Stimulated activated naive B cell treated with anti-CD40 and anti-IgM and Interleukin-4, amounts not matched to agents 10 μg/mL and 1 μg/mL and 100 μg/mL, for 72 hours (primary cell): ENCODE data around the gene YAP1.

Source experiments
- ATAC-seq, 2 donors: fragments of 150-1000 bp; cut with Tn5 transposase; replicated peaks; 2 replicates each; pipeline ENCODE4 v1.10.0; 2021; ENCODE audit warnings: moderate library complexity in 1 of 2
- DNase-seq: peaks from one replicate; pipeline ENCODE4 v3.0.0; 2021
- H3K27ac Mint-ChIP-seq: one replicate; pipeline ENCODE4 v1.8.0; 2022; ENCODE audit warnings: mild to moderate bottlenecking, mixed read lengths
- H3K27me3 Mint-ChIP-seq, 2 donors: one replicate each; pipeline ENCODE4 v1.8.0; 2022; ENCODE audit warnings: mixed read lengths in 2 of 2
- H3K36me3 Mint-ChIP-seq, 2 donors: one replicate each; pipeline ENCODE4 v1.8.0; 2022; ENCODE audit warnings: mixed read lengths in 2 of 2, mild to moderate bottlenecking in 1 of 2
- H3K4me1 Mint-ChIP-seq, 2 donors: one replicate each; pipeline ENCODE4 v1.8.0; 2022; ENCODE audit warnings: mixed read lengths in 2 of 2, mild to moderate bottlenecking in 1 of 2
- H3K4me3 Mint-ChIP-seq, 2 donors: one replicate each; pipeline ENCODE4 v1.8.0; 2022; ENCODE audit warnings: mild to moderate bottlenecking in 2 of 2, mixed read lengths in 2 of 2, moderate library complexity in 1 of 2
- H3K9me3 Mint-ChIP-seq, 2 donors: one replicate each; pipeline ENCODE4 v1.8.0; 2022; ENCODE audit warnings: mixed read lengths in 2 of 2, mild to moderate bottlenecking in 1 of 2

The YAP1 gene

GRCh38 chr11:102109896-102110760, at the start of gene YAP1:
Gene YAP1 (plus strand): TSS chr11:102110447. CDS start chr11:102110849, 402 bp downstream.
- ATAC-seq: peak; percentile 77 to 78
- H3K36me3 Mint-ChIP-seq: peaks cover 3 to 4% of the 10 kb centered on the region in 2 donors
- H3K27me3 Mint-ChIP-seq: peaks cover 34 to 46% of the 10 kb centered on the region in 2 donors
- peak within 1 kb of the TSS; percentile 91 to 92 for H3K4me3 Mint-ChIP-seq
- H3K9me3 Mint-ChIP-seq: no peaks in the 10 kb centered on the region
- peak; percentile 55 for DNase-seq
- peaks cover 5 to 18% of the 10 kb centered on the region in 2 donors for H3K4me1 Mint-ChIP-seq
- H3K27ac Mint-ChIP-seq: peak within 1 kb of the TSS; percentile 74

GRCh38 chr11:102061276-102061675, 49.0 kb upstream of the YAP1 start:
- no peaks in the 10 kb centered on the region for H3K4me1 Mint-ChIP-seq

DNA sequence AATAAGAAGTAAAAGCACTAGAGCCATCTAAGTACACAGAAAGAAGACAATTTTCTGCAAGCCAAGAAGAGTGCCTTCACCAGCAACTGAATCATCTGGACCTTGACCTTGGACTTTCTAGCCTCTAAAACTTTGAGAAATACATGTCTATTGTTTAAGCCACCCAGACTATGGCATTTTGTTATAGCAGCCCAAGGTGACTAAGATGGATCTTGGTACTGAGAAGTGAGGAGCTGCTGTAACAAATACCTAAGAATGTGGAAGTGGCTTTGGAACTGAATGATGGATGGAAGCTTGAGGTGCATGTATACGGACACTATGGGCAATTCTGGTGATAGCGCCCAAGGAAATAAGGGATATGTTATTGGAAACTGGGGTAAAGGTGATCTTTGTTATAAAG, 48.1 kb upstream of the YAP1 start:
- H3K4me1 Mint-ChIP-seq: no peaks in the 10 kb centered on the region
- H3K36me3 Mint-ChIP-seq: no peaks in the 10 kb centered on the region
- ATAC-seq (no peak), DNase-seq (no peak)
- H3K27me3 Mint-ChIP-seq: peaks cover 9 to 15% of the 10 kb centered on the region in 2 donors
- H3K4me3 Mint-ChIP-seq: no peak overlapping the region
- no peaks in the 10 kb centered on the region for H3K9me3 Mint-ChIP-seq
- no peak overlapping the region for H3K27ac Mint-ChIP-seq

More at GRCh38 chr11:102061276-102061675, 49.0 kb upstream of the YAP1 start:
- H3K27me3 Mint-ChIP-seq: peaks cover 9 to 15% of the 10 kb centered on the region in 2 donors
- H3K9me3 Mint-ChIP-seq: no peaks in the 10 kb centered on the region
- no peak overlapping the region for H3K27ac Mint-ChIP-seq
- no peak overlapping the region for H3K4me3 Mint-ChIP-seq
- DNase-seq (no peak), ATAC-seq (no peak)
- no peaks in the 10 kb centered on the region for H3K36me3 Mint-ChIP-seq

DNA sequence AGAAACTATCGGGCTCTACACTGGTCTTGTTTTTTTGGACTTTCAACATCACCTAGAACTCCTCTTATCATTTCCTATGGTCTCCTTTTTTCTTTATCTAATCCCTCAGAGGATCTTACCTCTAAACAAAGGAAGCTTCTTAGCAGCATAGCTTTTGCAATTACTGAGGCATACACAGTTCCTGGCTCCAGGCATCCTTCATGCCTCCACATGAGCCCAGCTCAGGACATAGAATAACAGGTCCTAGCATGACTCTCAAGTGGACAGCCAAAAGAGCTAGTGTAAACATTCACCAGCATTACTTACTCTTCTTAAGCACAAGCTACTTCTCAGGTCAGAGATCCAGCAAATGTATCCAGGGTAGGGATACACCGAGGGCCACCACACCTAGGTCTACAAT, 45.9 kb upstream of the YAP1 start:
- ATAC-seq (no peak), DNase-seq (no peak)
- no peak overlapping the region for H3K4me3 Mint-ChIP-seq
- H3K36me3 Mint-ChIP-seq: no peaks in the 10 kb centered on the region
- no peak overlapping the region for H3K27ac Mint-ChIP-seq
- H3K27me3 Mint-ChIP-seq: peaks cover 9 to 11% of the 10 kb centered on the region in 2 donors
- no peaks in the 10 kb centered on the region for H3K4me1 Mint-ChIP-seq
- no peaks in the 10 kb centered on the region for H3K9me3 Mint-ChIP-seq

GRCh38 chr11:102070766-102071165, 39.5 kb upstream of the YAP1 start:
- H3K9me3 Mint-ChIP-seq: peaks cover 21 to 23% of the 10 kb centered on the region in 2 donors
- H3K36me3 Mint-ChIP-seq: no peaks in the 10 kb centered on the region
- no peak overlapping the region for H3K27ac Mint-ChIP-seq
- no peak overlapping the region for H3K4me3 Mint-ChIP-seq
- H3K27me3 Mint-ChIP-seq: no peaks in the 10 kb centered on the region
- no peaks in the 10 kb centered on the region for H3K4me1 Mint-ChIP-seq
- DNase-seq: no peak
- no peak for ATAC-seq

DNA sequence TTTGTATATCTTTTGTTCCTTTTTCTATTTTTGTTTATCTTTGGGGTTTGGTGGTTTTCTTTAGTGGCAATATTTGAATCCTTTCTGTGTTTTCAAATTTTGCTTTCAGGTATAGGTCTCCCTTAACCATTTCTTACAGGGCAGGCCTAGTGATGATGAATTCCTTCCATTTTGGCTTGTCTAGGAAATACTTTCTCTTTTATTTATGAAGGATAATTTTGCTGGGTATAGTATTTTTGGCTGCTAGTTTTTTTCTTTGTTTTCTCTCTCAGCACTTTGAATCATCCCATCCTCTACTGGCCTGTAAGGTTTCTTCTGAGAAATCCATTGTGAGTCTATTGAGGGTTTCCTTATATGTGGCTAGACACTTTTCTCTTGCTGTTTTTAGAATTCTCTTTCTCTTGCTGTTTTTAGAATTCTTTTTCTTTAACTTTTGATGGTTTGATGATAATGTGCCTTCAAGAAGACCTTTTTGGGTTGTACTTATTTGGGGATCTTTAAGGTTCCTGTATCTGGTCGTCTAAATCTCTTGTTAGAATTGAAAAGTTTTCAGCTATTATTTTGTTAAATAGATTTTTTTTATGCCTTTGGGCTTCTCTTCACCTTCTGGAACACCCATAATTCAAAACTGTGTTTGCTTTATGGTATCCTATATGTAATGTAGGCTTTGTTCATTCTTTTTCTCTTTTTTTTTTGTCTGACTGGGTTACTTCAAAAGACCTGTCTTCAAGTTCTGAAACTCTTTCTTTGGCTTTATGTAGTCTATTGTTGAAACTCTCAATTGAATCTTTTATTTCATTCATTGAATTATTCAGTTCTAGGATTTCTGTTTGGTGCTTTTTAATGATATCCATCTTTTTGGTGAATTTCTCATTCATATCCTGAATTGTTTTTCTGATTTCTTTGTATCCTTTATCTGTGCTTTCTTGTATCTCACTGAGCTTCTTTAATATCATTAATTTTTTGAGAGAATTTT, 38.5 kb upstream of the YAP1 start:
- Mint-ChIP-seq H3K36me3 (no peaks in the 10 kb centered on the region), H3K9me3 (peaks cover 21 to 23% of the 10 kb centered on the region in 2 donors), H3K27me3 (peaks cover 0 to 6% of the 10 kb centered on the region in 2 donors), H3K4me1 (no peaks in the 10 kb centered on the region), H3K27ac (no peak overlapping the region), H3K4me3 (no peak overlapping the region)
- DNase-seq (no peak), ATAC-seq (no peak)

GRCh38 chr11:102073253-102073652, 37.0 kb upstream of the YAP1 start:
- peaks cover 0 to 6% of the 10 kb centered on the region in 2 donors for H3K27me3 Mint-ChIP-seq
- H3K9me3 Mint-ChIP-seq: peaks cover 21 to 23% of the 10 kb centered on the region in 2 donors

DNA sequence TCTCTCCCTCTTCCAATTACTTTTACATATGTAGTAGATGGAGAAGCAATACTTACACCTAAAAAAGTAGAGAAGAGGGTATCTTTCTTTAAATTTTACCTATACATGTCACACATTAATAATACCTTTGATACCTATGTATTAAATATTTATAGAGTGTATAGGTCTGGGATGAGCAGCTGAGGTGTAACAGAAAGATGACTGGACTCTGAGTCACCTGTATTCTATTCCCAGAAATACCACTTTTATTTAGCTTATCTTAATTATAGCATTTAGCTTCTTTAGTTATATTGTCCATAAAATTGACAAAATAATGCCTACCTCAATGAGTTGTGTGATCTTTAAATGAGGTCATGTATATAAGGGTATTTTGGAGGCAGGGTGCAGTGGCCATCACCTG, 30.6 kb upstream of the YAP1 start:
- Mint-ChIP-seq H3K4me1 (no peaks in the 10 kb centered on the region), H3K36me3 (no peaks in the 10 kb centered on the region)
- no peak for DNase-seq

More at GRCh38 chr11:102073253-102073652, 37.0 kb upstream of the YAP1 start:
- Mint-ChIP-seq H3K36me3 (no peaks in the 10 kb centered on the region), H3K4me3 (no peak overlapping the region), H3K4me1 (no peaks in the 10 kb centered on the region), H3K27ac (no peak overlapping the region)
- ATAC-seq (no peak), DNase-seq (no peak)

GRCh38 chr11:102081313-102081712, 28.9 kb upstream of the YAP1 start:
- Mint-ChIP-seq H3K4me3 (no peak overlapping the region), H3K9me3 (peaks cover 0 to 2% of the 10 kb centered on the region in 2 donors), H3K4me1 (no peaks in the 10 kb centered on the region), H3K27me3 (peaks cover under 1 to 8% of the 10 kb centered on the region in 2 donors), H3K36me3 (no peaks in the 10 kb centered on the region), H3K27ac (no peak overlapping the region)
- no peak for DNase-seq
- ATAC-seq: no peak

More for the DNA sequence above, 30.6 kb upstream of the YAP1 start:
- Mint-ChIP-seq H3K9me3 (no peaks in the 10 kb centered on the region), H3K4me3 (no peak overlapping the region), H3K27ac (no peak overlapping the region), H3K27me3 (peaks cover 5 to 6% of the 10 kb centered on the region in 2 donors)
- no peak for ATAC-seq

- H3K4me3 Mint-ChIP-seq: no peak overlapping the region
- no peak for ATAC-seq
- no peaks in the 10 kb centered on the region for H3K36me3 Mint-ChIP-seq
- no peak for DNase-seq
- no peak overlapping the region for H3K27ac Mint-ChIP-seq
- peaks cover 4 to 6% of the 10 kb centered on the region in 2 donors for H3K27me3 Mint-ChIP-seq
- peaks cover 0 to 11% of the 10 kb centered on the region in 2 donors for H3K4me1 Mint-ChIP-seq
- peaks cover 0 to 2% of the 10 kb centered on the region in 2 donors for H3K9me3 Mint-ChIP-seq
Measured at GRCh38 chr11:102085864-102086551, 24.2 kb upstream of the YAP1 start.

DNA sequence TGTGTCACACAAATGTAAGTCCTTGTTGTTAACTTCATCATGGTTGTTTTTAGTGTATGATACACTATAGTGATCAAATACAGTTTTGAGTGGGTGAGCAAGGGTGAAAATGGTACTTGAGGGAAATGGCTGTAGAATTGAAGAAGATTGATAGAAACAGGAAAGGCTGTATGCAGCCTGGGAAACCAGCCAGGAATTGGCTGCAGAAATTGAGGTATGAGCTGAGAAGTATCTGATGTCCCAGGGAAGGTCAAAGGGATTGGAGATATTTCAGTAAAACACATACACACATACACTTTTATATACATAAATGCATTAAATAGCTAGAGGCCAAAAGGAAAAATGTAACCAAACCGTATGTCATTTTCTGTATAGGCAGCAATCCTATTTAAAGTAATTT, 13.1 kb upstream of the YAP1 start:
- Mint-ChIP-seq H3K27me3 (peaks cover 0 to 4% of the 10 kb centered on the region in 2 donors), H3K36me3 (no peaks in the 10 kb centered on the region), H3K27ac (no peak overlapping the region), H3K9me3 (no peaks in the 10 kb centered on the region), H3K4me3 (no peak overlapping the region), H3K4me1 (no peaks in the 10 kb centered on the region)
- DNase-seq: no peak
- ATAC-seq: no peak

DNA sequence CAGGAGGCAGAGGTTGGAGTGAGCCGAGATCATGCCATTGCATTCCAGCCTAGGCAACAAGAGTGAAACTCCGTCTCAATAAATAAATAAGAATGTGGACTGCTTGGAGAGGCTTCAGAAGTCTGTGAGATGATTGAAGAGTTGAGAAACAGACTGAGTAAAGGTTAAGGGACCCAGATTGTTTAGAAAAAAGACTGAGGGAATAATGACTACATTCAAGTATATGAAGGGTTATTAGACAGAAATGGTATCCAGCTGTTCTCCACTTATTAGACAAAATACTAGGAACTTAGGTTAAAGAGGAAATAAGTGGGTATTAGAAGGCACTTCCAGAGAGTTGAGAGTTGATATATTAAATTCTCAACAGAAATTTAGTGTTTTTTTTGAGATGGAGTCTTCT, 10.5 kb upstream of the YAP1 start:
- Mint-ChIP-seq H3K4me1 (no peaks in the 10 kb centered on the region), H3K27ac (no peak overlapping the region), H3K4me3 (no peak overlapping the region), H3K27me3 (peaks cover 15 to 20% of the 10 kb centered on the region in 2 donors), H3K9me3 (no peaks in the 10 kb centered on the region), H3K36me3 (no peaks in the 10 kb centered on the region)
- DNase-seq (no peak), ATAC-seq (no peak)

- peaks cover 3 to 4% of the 10 kb centered on the region in 2 donors for H3K36me3 Mint-ChIP-seq
- DNase-seq (no peak), ATAC-seq (no peak)
- no peak overlapping the region for H3K27ac Mint-ChIP-seq
- H3K4me3 Mint-ChIP-seq: no peak overlapping the region
- H3K9me3 Mint-ChIP-seq: no peaks in the 10 kb centered on the region
- peaks cover 40 to 51% of the 10 kb centered on the region in 2 donors for H3K27me3 Mint-ChIP-seq
- H3K4me1 Mint-ChIP-seq: peaks cover 5 to 18% of the 10 kb centered on the region in 2 donors
Measured at GRCh38 chr11:102108734-102109440, 1.4 kb upstream of the YAP1 start.
